ENCODE data around the gene FRRS1.

- TF ChIP-seq EZH2 (IDR thresholded peaks at IDR 0.05) (no peak), POLR2AphosphoS5 (IDR thresholded peaks at IDR 0.05; ENCODE audit: borderline replicate concordance, low read depth, low read length) (no peak)
Measured at GRCh38 chr1:99781798-99782197, 15.4 kb upstream of the FRRS1 start.
